ENCODE data around the gene ACOT11. TPM values are rescaled to one million over a fixed set of nuclear protein-coding genes. Genes with fewer than 3 reads are reported as not detected.

ACOT11 gene
- total RNA-seq, 3 donors from 2014 or later, result 1.6 to 7.3 (median 1.8) TPM

GRCh38 chr1:54608566-54609230 lies 60.7 kb downstream of the ACOT11 start:
- no peak overlapping the region for H3K27ac ChIP-seq
- DNase-seq (ENCODE audit: low spot score in 2 of 2), result no peak
- no peaks in the 10 kb centered on the region for H3K36me3 ChIP-seq
- TF ChIP-seq CTCF (IDR thresholded peaks at IDR 0.05) (no peak), POLR2AphosphoS5 (IDR thresholded peaks at IDR 0.05) (no peak), POLR2A (IDR thresholded peaks at IDR 0.05) (no peak)
- no peak overlapping the region for H3K4me3 ChIP-seq
- H3K27me3 ChIP-seq, result no peaks in the 10 kb centered on the region
- H3K9me3 ChIP-seq, result no peaks in the 10 kb centered on the region
- no peaks in the 10 kb centered on the region for H3K4me1 ChIP-seq
- intact Hi-C loops (cut with DNase I; ENCODE audit: low total_unique reads), result no loop called here

GRCh38 chr1:54609301-54609921 lies 61.4 kb downstream of the ACOT11 start:
- Histone ChIP-seq H3K36me3 (no peaks in the 10 kb centered on the region), H3K27ac (no peak overlapping the region), H3K9me3 (no peaks in the 10 kb centered on the region), H3K4me3 (no peak overlapping the region), H3K4me1 (no peaks in the 10 kb centered on the region), H3K27me3 (no peaks in the 10 kb centered on the region)
- intact Hi-C loops (cut with DNase I; ENCODE audit: low total_unique reads), result no loop called here
- TF ChIP-seq CTCF (IDR thresholded peaks at IDR 0.05), result no peak
- no peak for TF ChIP-seq POLR2A (IDR thresholded peaks at IDR 0.05)
- TF ChIP-seq POLR2AphosphoS5 (IDR thresholded peaks at IDR 0.05), result no peak
- no peak for DNase-seq (ENCODE audit: low spot score in 2 of 2)

GRCh38 chr1:54610048-54610447 lies 62.0 kb downstream of the ACOT11 start:
- DNase-seq (ENCODE audit: low spot score in 2 of 2), result no peak
- Histone ChIP-seq H3K4me3 (no peak overlapping the region), H3K27me3 (no peaks in the 10 kb centered on the region), H3K36me3 (no peaks in the 10 kb centered on the region), H3K9me3 (no peaks in the 10 kb centered on the region), H3K4me1 (no peaks in the 10 kb centered on the region), H3K27ac (no peak overlapping the region)
- TF ChIP-seq POLR2A (IDR thresholded peaks at IDR 0.05), result no peak
- TF ChIP-seq POLR2AphosphoS5 (IDR thresholded peaks at IDR 0.05), result no peak
- no peak for TF ChIP-seq CTCF (IDR thresholded peaks at IDR 0.05)
- intact Hi-C loops (cut with DNase I; ENCODE audit: low total_unique reads), result no loop called here

- H3K4me1 ChIP-seq, result no peaks in the 10 kb centered on the region
- no peak overlapping the region for H3K4me3 ChIP-seq
- no peaks in the 10 kb centered on the region for H3K27me3 ChIP-seq
- DNase-seq (ENCODE audit: low spot score in 2 of 2), result no peak
- H3K36me3 ChIP-seq, result no peaks in the 10 kb centered on the region
- intact Hi-C loops (cut with DNase I; ENCODE audit: low total_unique reads), result no loop called here
- no peaks in the 10 kb centered on the region for H3K9me3 ChIP-seq
- TF ChIP-seq CTCF (IDR thresholded peaks at IDR 0.05) (no peak), POLR2A (IDR thresholded peaks at IDR 0.05) (no peak), POLR2AphosphoS5 (IDR thresholded peaks at IDR 0.05) (no peak)
- no peak overlapping the region for H3K27ac ChIP-seq
Observed at GRCh38 chr1:54610601-54611580, 62.9 kb downstream of the ACOT11 start.

All from breast epithelium (tissue), 4 donors.